ENCODE results near the gene FAM149A. TPM values are rescaled to one million over a fixed set of nuclear protein-coding genes. Genes with fewer than 3 reads are reported as not detected.

The FAM149A gene
- polyA plus RNA-seq, 2 of the 4 experiments (the other 2 are of a cell fraction) = 1.8 to 3.0 TPM

Small RNAs within 50 kb of the gene (small RNA-seq; reads per million reads assigned to genes)
- gene RF00322 = 0 reads per million in 6 experiments

Other genes with a start within 250 kb of the FAM149A start
- 0.74 and 0.81 TPM in 2 replicates for gene TLR3, start 35.5 kb upstream of the FAM149A start, polyA plus RNA-seq (2011; rRNA removed)
- gene TLR3, start 35.5 kb upstream of the FAM149A start, polyA plus RNA-seq (2017; fragmentation: RNase III; extraction: RNeasy Plus Mini Kit Qiagen cat#74134 plus additional on column Dnase treatment) = 0.09 to 0.29 TPM (median 0.16 TPM) in 3 replicates
- gene CYP4V2, start 86.9 kb downstream of the FAM149A start, polyA plus RNA-seq (2011; rRNA removed) = 5.0 and 5.5 TPM in 2 replicates
- gene CYP4V2, start 86.9 kb downstream of the FAM149A start, polyA plus RNA-seq (2017; fragmentation: RNase III; extraction: RNeasy Plus Mini Kit Qiagen cat#74134 plus additional on column Dnase treatment) = 2.8 to 3.3 TPM (median 3.0 TPM) in 3 replicates
- gene KLKB1, start 122.8 kb downstream of the FAM149A start, polyA plus RNA-seq (2011; rRNA removed) = 0.19 TPM in 1 of 2 replicates, not detected in the other
- gene KLKB1, start 122.8 kb downstream of the FAM149A start, polyA plus RNA-seq (2017; fragmentation: RNase III; extraction: RNeasy Plus Mini Kit Qiagen cat#74134 plus additional on column Dnase treatment) = 0.08 to 0.13 TPM in 2 of 3 replicates, not detected in the other
- not detected in 2 replicates for gene F11, start 161.5 kb downstream of the FAM149A start, polyA plus RNA-seq (2011; rRNA removed)
- not detected in 3 replicates for gene F11, start 161.5 kb downstream of the FAM149A start, polyA plus RNA-seq (2017; fragmentation: RNase III; extraction: RNeasy Plus Mini Kit Qiagen cat#74134 plus additional on column Dnase treatment)

Measured in A549 (cell line).